Stimulated activated CD8-positive, alpha-beta memory T cell treated with anti-CD3 and anti-CD28 coated beads, Interleukin-4, amount 100 ng/mL, for 24 hours (primary cell): Measurements from ENCODE around the gene GDNF.

Source experiments
- DNase-seq: peaks from one replicate; pipeline ENCODE4 v3.0.0-alpha.2; 2020; ENCODE audit warnings: low read depth

The GDNF gene

GRCh38 chr5:37846786-37847310, 7.0 kb upstream of the GDNF start:
- no peak for DNase-seq

GRCh38 chr5:37844009-37844408, 4.2 kb upstream of the GDNF start:
- no peak for DNase-seq

- no peak for DNase-seq
Observed at GRCh38 chr5:37842048-37842447, 2.2 kb upstream of the GDNF start.

GRCh38 chr5:37841203-37841602, 1.4 kb upstream of the GDNF start:
- DNase-seq: no peak

GRCh38 chr5:37840053-37841034, 503 bp upstream of the GDNF start:
- DNase-seq: no peak

GRCh38 chr5:37838933-37839341, 904 bp downstream of the GDNF start:
- DNase-seq: no peak

GRCh38 chr5:37838152-37838932, 1.5 kb downstream of the GDNF start:
- DNase-seq: no peak

GRCh38 chr5:37837414-37838032, 2.3 kb downstream of the GDNF start:
- peak; percentile 54 for DNase-seq

- DNase-seq: no peak
Observed at GRCh38 chr5:37836592-37837413, 3.0 kb downstream of the GDNF start.

- DNase-seq: no peak
Observed at GRCh38 chr5:37836235-37836591, 3.6 kb downstream of the GDNF start.

GRCh38 chr5:37835380-37835973, 4.4 kb downstream of the GDNF start:
- no peak for DNase-seq

- no peak for DNase-seq
Observed at GRCh38 chr5:37834542-37835379, 5.1 kb downstream of the GDNF start.

- DNase-seq: no peak
Observed at GRCh38 chr5:37833990-37834389, 5.9 kb downstream of the GDNF start.

- DNase-seq: no peak
Observed at GRCh38 chr5:37831821-37832534, 7.9 kb downstream of the GDNF start.

GRCh38 chr5:37830348-37830747, 9.5 kb downstream of the GDNF start:
- no peak for DNase-seq

- no peak for DNase-seq
Observed at GRCh38 chr5:37825334-37825915, 14.4 kb downstream of the GDNF start.

GRCh38 chr5:37823433-37824152, 16.2 kb downstream of the GDNF start:
- no peak for DNase-seq

GRCh38 chr5:37816883-37817282, 23.0 kb downstream of the GDNF start:
- no peak for DNase-seq
